Amygdala (tissue), 56 donors: Measurements from ENCODE around the gene B4GALT1.
A peak's percentile ranks its signal among the peaks of the same experiment; 100 is the strongest.

ENCODE experiments used
- DNase-seq, 56 donors: peaks; one replicate each; lab custom pipeline; 2025; lab: John Stamatoyannopoulos, UW

B4GALT1 gene

DNA sequence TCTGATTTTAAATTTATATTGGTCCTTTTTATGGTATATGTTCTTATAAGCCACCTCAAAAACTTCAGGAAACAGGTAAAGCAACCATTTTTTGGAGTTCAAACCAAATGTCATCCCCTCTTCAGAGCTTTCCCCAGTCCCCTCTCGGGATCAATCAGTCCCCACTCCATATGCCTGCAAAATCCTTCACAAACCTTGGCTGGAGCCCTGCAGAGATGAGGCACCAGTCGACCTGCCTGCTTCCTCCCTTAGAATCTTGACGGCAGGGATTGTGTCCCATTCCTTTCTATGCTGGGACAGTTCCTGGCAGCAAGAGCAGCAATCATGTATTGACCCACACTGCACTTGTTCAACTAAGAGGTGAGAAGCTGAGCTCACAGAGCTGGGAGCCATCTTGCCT, 22.6 kb downstream of the B4GALT1 start:
- no peak for DNase-seq

DNA sequence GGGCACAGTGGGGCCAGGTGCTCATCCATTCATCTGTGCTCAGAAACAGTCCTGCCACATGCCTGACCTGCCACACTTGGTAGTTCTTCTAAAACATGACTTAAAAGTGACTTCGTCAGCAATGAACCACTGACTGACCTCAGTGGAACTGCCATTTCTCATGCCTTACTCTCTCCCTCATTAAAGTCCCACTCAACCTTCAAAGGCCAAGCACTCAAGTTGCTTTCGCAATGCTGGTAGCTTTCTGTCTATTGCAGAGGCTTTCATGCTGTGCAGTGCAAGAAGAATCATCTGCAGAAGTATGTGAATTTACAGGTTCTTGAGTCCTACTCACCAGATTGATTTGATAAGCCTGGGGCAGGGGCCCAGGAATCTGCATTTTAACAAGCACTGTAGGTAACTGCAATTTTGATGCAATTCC, 23.9 kb downstream of the B4GALT1 start:
- no peak for DNase-seq

DNA sequence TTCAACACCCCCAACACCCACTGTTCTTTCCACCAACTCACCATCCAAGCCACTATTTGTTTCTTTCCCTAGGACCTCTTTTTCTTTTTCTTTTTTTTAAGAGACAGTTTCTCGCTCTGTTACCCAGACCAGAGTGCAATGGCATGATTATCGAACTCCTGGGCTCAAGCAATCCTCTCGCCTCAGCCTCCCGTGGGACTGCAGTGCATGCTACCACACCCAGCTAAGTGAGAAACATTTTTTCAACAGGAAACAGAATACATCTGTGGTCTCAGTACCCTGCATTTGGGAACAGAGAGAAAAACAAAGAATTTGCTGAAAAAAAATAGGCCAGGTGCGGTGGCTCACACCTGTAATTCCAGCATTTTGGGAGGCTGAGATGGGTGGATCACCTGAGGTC, 24.6 kb downstream of the B4GALT1 start:
- no peak for DNase-seq

GRCh38 chr9:33140401-33141360, 26.5 kb downstream of the B4GALT1 start:
- DNase-seq, result no peak

DNA sequence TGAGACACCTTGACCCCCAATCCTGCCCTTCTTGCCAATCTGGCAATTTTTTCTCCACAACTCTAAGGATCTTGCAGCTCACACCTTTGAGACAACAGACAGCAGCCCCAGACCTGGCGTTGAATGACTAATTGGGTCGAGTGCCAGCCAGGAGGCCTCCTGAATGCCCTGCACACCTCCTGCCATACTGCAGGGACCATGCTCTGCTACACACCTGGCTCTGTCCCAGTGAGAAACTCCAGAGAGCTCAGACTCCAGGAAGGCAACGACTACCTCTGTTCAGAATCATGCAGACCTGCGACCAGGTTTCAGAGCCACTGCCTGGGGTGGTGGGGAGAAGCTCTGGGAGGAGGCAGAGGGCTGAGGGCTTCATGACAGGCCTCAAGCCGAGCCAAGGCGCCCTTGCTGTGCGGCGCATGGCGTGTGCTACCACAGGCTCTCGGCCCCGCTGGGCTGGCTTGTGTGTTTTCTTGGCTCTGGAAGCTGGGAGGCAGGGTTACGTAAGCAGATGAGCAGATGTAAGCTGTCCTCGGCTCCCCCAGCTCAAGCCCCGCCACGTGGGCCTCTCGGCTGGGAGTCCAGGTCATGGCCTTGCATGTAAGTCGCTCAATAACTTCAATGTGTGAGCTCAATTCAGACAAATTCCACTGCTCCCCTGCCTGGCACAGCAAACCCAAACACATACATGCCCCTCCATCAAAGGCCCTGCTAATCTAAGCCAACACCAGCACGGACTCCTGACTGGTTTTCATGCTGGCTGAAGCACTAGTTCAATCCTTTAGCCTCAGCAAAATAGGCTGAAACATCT, 27.5 kb downstream of the B4GALT1 start:
- DNase-seq, result peak in 3 of 56 donors; percentile 13 to 25 (median 19)

DNA sequence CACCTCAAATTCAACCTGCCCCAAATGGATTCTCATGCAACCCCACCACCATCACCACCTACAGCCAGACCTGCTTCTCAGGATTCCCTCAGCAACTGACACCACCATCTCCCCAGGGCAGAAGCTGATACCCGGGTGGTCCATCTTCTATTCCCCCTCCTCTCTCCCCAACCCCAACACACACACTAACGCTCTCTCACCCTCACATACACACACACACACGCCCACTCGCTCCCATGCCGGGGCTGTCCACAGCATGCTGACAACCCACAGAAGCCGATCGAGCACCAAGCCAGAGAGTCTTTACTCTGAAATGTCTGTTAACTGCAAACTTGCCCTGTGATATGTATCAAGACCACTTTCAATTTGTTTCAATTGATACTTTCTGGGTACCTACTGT, 28.4 kb downstream of the B4GALT1 start:
- DNase-seq, result no peak

DNA sequence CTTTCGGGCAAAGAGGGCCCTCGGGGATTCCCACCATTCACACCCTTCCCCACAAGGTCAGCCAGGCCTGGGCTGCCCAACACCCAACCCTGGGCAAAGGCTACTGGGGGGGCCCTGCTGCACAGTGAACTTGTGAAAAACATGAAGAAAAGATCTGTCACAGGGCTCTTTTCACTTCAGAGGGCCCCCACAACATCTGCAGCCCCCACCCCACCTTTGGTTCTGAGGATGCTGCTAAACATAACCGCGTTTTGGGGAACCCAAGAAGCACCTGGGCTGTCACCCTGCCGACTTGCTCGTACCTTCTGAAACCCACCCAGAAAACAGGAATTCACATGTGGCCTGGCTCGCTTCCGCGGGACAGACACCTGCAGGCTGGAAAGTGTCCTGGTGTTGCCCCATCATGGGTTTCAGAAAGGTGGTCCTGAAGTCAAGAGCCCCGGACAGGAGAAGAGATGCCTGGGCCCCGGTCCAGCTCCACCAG, 29.3 kb downstream of the B4GALT1 start:
- no peak for DNase-seq

DNA sequence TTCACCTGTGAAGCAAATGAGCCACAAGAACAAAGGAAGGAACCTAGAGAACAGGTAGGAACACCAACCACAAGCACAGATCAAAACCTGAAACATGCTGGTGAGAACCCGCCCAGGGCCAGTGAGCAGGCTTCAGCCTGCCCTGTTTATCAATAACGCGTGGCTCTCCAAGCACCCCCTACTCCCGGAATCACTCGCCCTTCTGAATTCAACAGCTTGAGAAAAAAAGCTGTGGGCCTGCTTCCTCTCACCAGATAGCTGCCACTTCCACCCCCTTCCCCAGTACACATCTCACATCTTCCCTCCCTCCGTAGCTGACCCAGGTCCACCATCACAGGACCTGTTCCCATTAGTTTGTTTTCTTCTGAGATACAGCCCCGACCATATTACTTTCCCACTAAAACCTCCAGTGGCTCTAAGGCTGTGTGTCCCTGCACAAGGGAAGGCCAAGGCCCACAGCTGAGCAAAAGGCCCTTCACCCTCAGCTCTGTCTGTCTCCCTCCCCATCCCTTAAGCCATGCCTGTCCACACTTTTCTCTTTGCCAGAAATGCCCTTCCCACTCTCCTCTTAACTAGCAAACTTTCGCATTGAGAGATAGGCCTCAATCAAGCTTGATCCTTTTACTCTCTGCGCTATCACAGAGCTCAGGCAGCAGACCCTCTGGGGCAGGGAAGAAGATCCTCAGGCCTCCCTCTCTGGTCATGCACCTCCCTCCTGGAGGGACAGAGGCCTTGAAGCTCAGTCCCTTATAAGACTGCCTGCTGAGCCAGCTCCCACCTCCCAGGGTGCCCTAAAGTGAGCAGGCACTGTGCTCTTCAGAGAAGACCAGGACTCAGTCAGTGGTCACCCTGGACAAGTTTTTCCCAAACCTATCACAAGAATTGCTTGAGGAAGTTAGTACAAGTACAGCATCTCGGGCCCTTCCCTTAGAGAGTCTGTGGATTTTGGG, 30.1 kb downstream of the B4GALT1 start:
- DNase-seq, result no peak

- DNase-seq, result no peak
These were observed 31.6 kb downstream of the B4GALT1 start for GRCh38 chr9:33135470-33135958.

GRCh38 chr9:33135031-33135461, 32.1 kb downstream of the B4GALT1 start:
- no peak for DNase-seq

DNA sequence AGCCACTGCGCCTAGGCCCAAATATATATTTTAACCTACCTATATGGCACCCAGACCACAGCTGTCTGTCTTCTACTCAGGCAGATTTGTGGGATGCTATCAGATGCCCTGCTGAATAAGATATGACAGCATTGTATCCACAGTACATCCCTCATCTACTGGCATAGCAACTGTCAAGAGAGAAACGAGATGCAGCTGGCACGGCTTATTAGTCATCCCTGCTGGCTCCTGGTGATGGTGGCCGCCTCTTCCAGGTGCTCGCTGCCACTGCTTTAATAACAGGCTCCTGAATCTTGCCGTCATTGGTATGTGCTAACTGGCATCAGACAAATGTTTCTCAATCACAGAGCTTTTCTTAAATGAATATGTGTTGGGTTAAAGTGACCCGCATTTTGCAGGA, 34.0 kb downstream of the B4GALT1 start:
- DNase-seq, result peak in 6 of 56 donors; percentile 5 to 30 (median 12)

DNA sequence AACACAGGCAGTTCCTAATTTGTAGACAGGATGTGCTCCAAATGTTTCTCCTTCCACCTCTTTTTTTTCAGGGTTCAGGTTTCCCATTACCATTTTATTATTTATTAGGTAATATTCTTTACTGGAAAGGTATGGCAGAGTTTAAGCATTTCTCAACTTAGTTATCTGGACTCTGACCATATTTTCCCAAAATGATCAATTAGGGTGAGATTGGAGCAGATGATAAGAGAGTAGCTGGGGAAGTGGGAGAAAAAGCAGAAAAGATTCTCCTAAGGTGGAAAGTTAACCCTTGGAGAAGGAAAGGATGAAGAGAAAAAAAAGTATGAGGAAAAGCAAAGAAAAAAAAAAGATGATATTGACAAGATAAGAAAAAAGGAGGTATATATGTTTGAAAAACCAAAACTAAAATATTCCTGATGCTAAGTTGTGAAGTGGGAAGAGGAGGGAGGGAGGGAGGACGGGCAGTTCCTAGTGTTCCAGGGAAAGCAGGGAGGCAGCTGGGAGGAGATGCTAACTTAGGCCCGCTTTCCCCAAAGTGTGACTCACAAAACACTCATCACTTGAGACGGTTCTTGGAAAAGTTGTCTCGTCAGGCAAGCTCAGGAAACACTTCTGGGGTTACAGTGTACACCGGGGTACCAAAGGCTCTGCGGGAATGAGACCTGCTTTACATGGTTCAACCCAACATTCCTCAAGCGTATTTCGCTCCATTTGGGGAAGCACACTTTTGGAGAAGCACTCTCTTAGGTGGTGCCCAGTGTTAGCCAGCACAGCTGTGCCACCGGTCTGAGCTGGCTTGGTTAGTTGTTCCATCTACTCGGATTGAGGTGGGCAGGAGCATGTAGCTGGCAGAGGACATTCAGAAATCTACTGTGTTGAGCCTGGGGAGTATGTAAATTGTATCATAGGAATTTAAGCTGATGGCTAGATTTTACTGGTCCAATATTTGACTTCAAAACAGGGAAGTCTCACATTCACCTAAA, 35.1 kb downstream of the B4GALT1 start:
- peak in 3 of 56 donors; percentile 4 to 33 (median 17) for DNase-seq

- no peak for DNase-seq
These were observed 36.0 kb downstream of the B4GALT1 start for GRCh38 chr9:33130961-33131789.

DNA sequence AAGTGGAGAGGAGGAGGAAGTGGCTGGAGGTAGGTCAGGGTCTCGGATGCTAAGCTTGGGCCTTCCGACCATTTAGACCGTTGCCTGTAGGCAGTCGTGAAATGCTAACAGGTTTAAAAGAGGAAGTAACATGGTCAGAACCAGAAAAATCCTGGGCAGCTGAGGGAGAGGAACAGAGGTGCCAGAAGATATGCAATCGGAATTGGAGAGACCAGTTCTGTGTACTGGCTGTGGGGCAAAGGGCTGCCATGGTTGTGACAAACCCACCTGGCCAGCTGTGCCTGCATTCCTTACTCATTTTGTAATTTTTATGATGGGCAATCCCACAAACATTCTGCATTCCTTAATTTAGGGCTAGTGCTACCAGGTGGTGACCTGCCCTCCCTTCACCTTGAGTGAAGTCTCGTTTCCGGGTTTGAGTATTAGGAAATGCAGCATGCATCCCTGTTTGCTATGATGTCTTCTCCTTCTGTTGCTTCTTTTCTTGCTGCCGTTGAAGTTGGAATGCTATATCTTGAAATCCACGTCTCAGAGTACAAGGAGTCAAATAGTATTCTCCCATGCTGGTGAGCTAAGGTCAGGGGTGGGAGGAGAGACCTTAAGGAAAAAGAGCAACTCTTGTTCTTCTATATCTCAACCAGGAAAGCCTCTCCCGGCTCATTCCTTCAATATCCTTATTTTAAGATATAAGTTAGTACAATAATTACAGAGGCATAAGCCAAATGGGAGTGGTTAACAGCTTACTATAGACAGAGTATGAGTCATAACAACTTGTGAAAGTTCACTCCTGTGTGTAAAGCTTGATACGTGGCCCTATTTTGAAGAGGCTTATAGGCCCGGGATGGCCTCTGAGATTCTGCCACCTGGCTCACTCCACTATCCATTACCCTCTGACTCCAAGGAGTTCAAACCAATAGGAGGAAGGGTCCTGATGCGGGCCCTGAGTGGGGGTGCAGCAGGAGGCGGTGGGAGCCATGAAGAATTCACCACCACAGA, 37.0 kb downstream of the B4GALT1 start:
- no peak for DNase-seq

- no peak for DNase-seq
These were observed 37.8 kb downstream of the B4GALT1 start for GRCh38 chr9:33129251-33129885.

GRCh38 chr9:33128570-33128969, 38.6 kb downstream of the B4GALT1 start:
- no peak for DNase-seq
